ENCODE results near the gene KCTD5. TPM values are rescaled to one million over a fixed set of nuclear protein-coding genes. Genes with fewer than 3 reads are reported as not detected.

KCTD5 gene
- polyA plus RNA-seq, 1 donor (not counting 4 experiments of a cell fraction or from before 2014, with no cell fraction given): 29.0 TPM

GRCh38 chr16:2700786-2701185 is 18.5 kb downstream of the KCTD5 start:
- Histone ChIP-seq H3K36me3 (ENCODE audit: control insufficient read depth in 2 of 2, extremely low read depth in 1 of 2, insufficient read depth in 2 of 2, low read length in 2 of 2) (peaks cover 21 to 47% of the 10 kb centered on the region in 2 experiments), H3K9me1 (ENCODE audit: control insufficient read depth, extremely low read depth, insufficient read depth, low read length) (no peaks in the 10 kb centered on the region), H2AFZ (ENCODE audit: control insufficient read depth, low read length) (no peak overlapping the region), H4K20me1 (ENCODE audit: control insufficient read depth, extremely low read depth, insufficient read depth, low read length) (no peaks in the 10 kb centered on the region), H3K27me3 (ENCODE audit: control insufficient read depth, extremely low read depth, insufficient read depth, low read length) (no peaks in the 10 kb centered on the region), H3K4me2 (ENCODE audit: control insufficient read depth, extremely low read depth, insufficient read depth, low read depth, low read length) (no peak overlapping the region), H3K4me3 (ENCODE audit: control insufficient read depth in 2 of 3, extremely low read depth in 1 of 3, insufficient read depth in 2 of 3, low read depth in 1 of 3, low read length in 3 of 3) (no peak overlapping the region), H3K27ac (ENCODE audit: control insufficient read depth, insufficient read depth, low read length) (no peak overlapping the region), H3K9me3 (ENCODE audit: control insufficient read depth, low read depth, low read length) (no peaks in the 10 kb centered on the region), H3K79me2 (ENCODE audit: control insufficient read depth, insufficient read depth, low read length) (no peaks in the 10 kb centered on the region), H3K4me1 (ENCODE audit: control insufficient read depth, extremely low read depth, insufficient read depth, low read length) (no peaks in the 10 kb centered on the region), H3K9ac (ENCODE audit: control insufficient read depth, extremely low read depth, insufficient read depth, low read length) (no peak overlapping the region)
- DNase-seq (ENCODE audit: low read depth, low spot score) (no peak), FAIRE-seq (no peak)
- dilution Hi-C loops (cut with MboI; ENCODE audit: extremely low pct_ligation_motif_present, low sequenced_read_pairs): no loop called here
- TF ChIP-seq, protein P1, sequence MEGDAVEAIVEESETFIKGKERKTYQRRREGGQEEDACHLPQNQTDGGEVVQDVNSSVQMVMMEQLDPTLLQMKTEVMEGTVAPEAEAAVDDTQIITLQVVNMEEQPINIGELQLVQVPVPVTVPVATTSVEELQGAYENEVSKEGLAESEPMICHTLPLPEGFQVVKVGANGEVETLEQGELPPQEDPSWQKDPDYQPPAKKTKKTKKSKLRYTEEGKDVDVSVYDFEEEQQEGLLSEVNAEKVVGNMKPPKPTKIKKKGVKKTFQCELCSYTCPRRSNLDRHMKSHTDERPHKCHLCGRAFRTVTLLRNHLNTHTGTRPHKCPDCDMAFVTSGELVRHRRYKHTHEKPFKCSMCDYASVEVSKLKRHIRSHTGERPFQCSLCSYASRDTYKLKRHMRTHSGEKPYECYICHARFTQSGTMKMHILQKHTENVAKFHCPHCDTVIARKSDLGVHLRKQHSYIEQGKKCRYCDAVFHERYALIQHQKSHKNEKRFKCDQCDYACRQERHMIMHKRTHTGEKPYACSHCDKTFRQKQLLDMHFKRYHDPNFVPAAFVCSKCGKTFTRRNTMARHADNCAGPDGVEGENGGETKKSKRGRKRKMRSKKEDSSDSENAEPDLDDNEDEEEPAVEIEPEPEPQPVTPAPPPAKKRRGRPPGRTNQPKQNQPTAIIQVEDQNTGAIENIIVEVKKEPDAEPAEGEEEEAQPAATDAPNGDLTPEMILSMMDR (optimal IDR thresholded peaks at IDR 0.05 in 1 of 3, IDR thresholded peaks at IDR 0.05 in 1 of 3, conservative IDR thresholded peaks at IDR 0.05 in 1 of 3; ENCODE audit: extremely low read depth in 1 of 3, insufficient read depth in 2 of 3, low read length in 3 of 3): no peak
- no peak for TF ChIP-seq EZH2 (IDR thresholded peaks at IDR 0.05; ENCODE audit: low read length)

DNA sequence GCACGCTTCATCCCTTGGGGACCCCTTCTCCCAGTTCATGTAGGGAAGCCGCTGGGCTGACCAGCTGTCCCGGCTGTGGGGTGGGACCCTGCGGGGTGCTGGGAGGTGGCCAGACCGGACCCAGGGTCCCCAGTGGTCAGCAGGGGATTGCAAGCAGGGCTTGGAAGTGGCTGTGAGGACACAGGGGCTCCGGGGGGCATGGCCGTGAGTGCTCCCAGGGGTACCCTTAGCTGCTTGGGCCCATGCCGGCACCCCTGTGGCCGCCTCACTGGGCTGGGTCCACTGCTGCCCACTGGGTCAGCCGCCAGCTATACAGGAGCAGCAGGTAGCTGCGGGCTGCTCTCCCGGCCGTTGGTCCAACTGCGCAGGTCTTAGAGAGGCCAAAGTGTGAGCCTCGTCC is 18.9 kb downstream of the KCTD5 start:
- no peaks in the 10 kb centered on the region for H3K9me1 ChIP-seq (ENCODE audit: control insufficient read depth, extremely low read depth, insufficient read depth, low read length)
- H3K4me2 ChIP-seq (ENCODE audit: control insufficient read depth, extremely low read depth, insufficient read depth, low read depth, low read length): no peak overlapping the region
- no peak overlapping the region for H3K4me3 ChIP-seq (ENCODE audit: control insufficient read depth in 2 of 3, extremely low read depth in 1 of 3, insufficient read depth in 2 of 3, low read depth in 1 of 3, low read length in 3 of 3)
- dilution Hi-C loops (cut with MboI; ENCODE audit: extremely low pct_ligation_motif_present, low sequenced_read_pairs): no loop called here
- TF ChIP-seq, protein P1 (optimal IDR thresholded peaks at IDR 0.05 in 1 of 3, IDR thresholded peaks at IDR 0.05 in 1 of 3, conservative IDR thresholded peaks at IDR 0.05 in 1 of 3; ENCODE audit: extremely low read depth in 1 of 3, insufficient read depth in 2 of 3, low read length in 3 of 3): no peak
- no peak for TF ChIP-seq EZH2 (IDR thresholded peaks at IDR 0.05; ENCODE audit: low read length)
- H3K36me3 ChIP-seq (ENCODE audit: control insufficient read depth in 2 of 2, extremely low read depth in 1 of 2, insufficient read depth in 2 of 2, low read length in 2 of 2): peaks cover 21 to 47% of the 10 kb centered on the region in 2 experiments
- H3K9me3 ChIP-seq (ENCODE audit: control insufficient read depth, low read depth, low read length): no peaks in the 10 kb centered on the region
- no peaks in the 10 kb centered on the region for H4K20me1 ChIP-seq (ENCODE audit: control insufficient read depth, extremely low read depth, insufficient read depth, low read length)
- no peaks in the 10 kb centered on the region for H3K79me2 ChIP-seq (ENCODE audit: control insufficient read depth, insufficient read depth, low read length)
- no peak overlapping the region for H3K9ac ChIP-seq (ENCODE audit: control insufficient read depth, extremely low read depth, insufficient read depth, low read length)
- no peaks in the 10 kb centered on the region for H3K4me1 ChIP-seq (ENCODE audit: control insufficient read depth, extremely low read depth, insufficient read depth, low read length)
- H3K27ac ChIP-seq (ENCODE audit: control insufficient read depth, insufficient read depth, low read length): no peak overlapping the region
- H3K27me3 ChIP-seq (ENCODE audit: control insufficient read depth, extremely low read depth, insufficient read depth, low read length): no peaks in the 10 kb centered on the region
- FAIRE-seq (no peak), DNase-seq (ENCODE audit: low read depth, low spot score) (no peak)
- no peak overlapping the region for H2AFZ ChIP-seq (ENCODE audit: control insufficient read depth, low read length)

Data from keratinocyte (primary cell).